Measurements from ENCODE around the gene TRPV4.

DNA sequence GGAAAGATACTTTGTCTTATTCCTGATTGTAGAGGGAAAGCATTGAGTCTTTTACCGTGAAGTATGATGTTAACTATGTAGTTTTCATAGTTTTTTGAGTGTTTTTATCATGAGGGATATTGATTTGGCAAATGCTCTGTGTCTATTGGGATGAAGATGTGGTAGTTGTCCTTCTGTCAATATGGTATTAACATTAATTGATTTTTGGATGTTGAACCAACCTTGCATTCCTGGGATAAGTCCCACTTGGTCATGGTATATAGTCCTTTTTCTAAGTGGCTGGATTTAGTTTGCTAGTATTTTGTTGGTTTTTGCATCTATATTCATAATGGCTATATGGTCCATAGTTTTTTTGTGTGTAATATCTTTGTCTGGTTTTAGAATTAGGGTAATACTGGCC, 76.7 kb downstream of the TRPV4 start:
- TF ChIP-seq, protein P1, sequence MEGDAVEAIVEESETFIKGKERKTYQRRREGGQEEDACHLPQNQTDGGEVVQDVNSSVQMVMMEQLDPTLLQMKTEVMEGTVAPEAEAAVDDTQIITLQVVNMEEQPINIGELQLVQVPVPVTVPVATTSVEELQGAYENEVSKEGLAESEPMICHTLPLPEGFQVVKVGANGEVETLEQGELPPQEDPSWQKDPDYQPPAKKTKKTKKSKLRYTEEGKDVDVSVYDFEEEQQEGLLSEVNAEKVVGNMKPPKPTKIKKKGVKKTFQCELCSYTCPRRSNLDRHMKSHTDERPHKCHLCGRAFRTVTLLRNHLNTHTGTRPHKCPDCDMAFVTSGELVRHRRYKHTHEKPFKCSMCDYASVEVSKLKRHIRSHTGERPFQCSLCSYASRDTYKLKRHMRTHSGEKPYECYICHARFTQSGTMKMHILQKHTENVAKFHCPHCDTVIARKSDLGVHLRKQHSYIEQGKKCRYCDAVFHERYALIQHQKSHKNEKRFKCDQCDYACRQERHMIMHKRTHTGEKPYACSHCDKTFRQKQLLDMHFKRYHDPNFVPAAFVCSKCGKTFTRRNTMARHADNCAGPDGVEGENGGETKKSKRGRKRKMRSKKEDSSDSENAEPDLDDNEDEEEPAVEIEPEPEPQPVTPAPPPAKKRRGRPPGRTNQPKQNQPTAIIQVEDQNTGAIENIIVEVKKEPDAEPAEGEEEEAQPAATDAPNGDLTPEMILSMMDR (IDR thresholded peaks at IDR 0.05), result no peak
- no peak for TF ChIP-seq POLR2A (IDR thresholded peaks at IDR 0.05)
